Mammary epithelial cell (primary cell): ENCODE results near the gene TRAPPC2L.
A peak's percentile ranks its signal among the peaks of the same experiment; 100 is the strongest.

Experiments used
- EZH2 ChIP-seq: IDR thresholded peaks from 2 replicates; pipeline ENCODE4 v1.6.1; 2012; ENCODE audit warnings: low read length, inconsistent platforms, borderline replicate concordance
- TF ChIP-seq, protein P1 (sequence below), 2 donors: IDR thresholded peaks in 1 of 2; conservative IDR thresholded peaks in 1 of 2; 2 replicates each; pipeline ENCODE4 v1.5.1; 2011 to 2012; ENCODE audit warnings: inconsistent platforms in 2 of 2, low read length in 2 of 2, mild to moderate bottlenecking in 2 of 2, control low read depth in 1 of 2, low read depth in 1 of 2; ENCODE audit not compliant: insufficient read depth in 1 of 2; ENCODE audit errors: extremely low read depth in 1 of 2

DNA sequence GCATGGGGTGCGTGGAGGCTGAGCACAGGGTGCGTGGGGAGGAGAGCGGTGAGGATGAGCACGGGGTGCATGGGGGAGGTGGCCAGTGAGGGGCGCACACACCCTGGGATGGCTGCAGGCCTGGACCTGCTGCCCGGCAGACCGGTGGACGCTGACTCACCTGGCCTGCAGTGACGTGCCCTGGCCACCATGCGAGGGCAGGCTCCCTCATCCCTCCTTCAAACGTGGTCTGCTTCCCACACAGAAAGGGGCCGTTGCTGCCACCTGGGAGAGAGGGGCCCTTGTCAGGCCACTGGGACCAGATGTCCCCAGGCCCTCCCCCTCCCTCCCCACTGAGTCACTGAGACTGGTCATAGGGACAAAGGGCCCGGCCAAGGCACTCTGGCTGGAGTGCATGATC is 25.1 kb upstream of the TRAPPC2L start:
- TF ChIP-seq EZH2 = no peak
- TF ChIP-seq, protein P1, sequence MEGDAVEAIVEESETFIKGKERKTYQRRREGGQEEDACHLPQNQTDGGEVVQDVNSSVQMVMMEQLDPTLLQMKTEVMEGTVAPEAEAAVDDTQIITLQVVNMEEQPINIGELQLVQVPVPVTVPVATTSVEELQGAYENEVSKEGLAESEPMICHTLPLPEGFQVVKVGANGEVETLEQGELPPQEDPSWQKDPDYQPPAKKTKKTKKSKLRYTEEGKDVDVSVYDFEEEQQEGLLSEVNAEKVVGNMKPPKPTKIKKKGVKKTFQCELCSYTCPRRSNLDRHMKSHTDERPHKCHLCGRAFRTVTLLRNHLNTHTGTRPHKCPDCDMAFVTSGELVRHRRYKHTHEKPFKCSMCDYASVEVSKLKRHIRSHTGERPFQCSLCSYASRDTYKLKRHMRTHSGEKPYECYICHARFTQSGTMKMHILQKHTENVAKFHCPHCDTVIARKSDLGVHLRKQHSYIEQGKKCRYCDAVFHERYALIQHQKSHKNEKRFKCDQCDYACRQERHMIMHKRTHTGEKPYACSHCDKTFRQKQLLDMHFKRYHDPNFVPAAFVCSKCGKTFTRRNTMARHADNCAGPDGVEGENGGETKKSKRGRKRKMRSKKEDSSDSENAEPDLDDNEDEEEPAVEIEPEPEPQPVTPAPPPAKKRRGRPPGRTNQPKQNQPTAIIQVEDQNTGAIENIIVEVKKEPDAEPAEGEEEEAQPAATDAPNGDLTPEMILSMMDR (conservative IDR thresholded peaks at IDR 0.05 in 1 of 2, IDR thresholded peaks at IDR 0.05 in 1 of 2; ENCODE audit: extremely low read depth in 1 of 2, insufficient read depth in 1 of 2, low read depth in 1 of 2, low read length in 2 of 2) = peak; percentile 17 to 44
